ENCODE results near the gene COL10A1. TPM values are rescaled to one million over a fixed set of nuclear protein-coding genes. Genes with fewer than 3 reads are reported as not detected.

COL10A1 gene
- total RNA-seq, 3 donors from 2014 or later (not counting 1 experiment from before 2014, with no cell fraction given), result not detected

GRCh38 chr6:116159782-116160524 is 34.0 kb upstream of the COL10A1 start:
- Mint-ChIP-seq H3K27ac (no peak overlapping the region), H3K27me3 (ENCODE audit: low read depth in 2 of 2) (no peaks in the 10 kb centered on the region), H3K9me3 (peaks cover 5 to 6% of the 10 kb centered on the region in 2 donors), H3K4me1 (peaks cover 0 to 5% of the 10 kb centered on the region in 2 donors), H3K4me3 (no peak overlapping the region), H3K36me3 (peaks cover 16% of the 10 kb centered on the region)
- intact Hi-C loops (cut with micrococcal nuclease), result no loop called here
- TF ChIP-seq, protein P1, sequence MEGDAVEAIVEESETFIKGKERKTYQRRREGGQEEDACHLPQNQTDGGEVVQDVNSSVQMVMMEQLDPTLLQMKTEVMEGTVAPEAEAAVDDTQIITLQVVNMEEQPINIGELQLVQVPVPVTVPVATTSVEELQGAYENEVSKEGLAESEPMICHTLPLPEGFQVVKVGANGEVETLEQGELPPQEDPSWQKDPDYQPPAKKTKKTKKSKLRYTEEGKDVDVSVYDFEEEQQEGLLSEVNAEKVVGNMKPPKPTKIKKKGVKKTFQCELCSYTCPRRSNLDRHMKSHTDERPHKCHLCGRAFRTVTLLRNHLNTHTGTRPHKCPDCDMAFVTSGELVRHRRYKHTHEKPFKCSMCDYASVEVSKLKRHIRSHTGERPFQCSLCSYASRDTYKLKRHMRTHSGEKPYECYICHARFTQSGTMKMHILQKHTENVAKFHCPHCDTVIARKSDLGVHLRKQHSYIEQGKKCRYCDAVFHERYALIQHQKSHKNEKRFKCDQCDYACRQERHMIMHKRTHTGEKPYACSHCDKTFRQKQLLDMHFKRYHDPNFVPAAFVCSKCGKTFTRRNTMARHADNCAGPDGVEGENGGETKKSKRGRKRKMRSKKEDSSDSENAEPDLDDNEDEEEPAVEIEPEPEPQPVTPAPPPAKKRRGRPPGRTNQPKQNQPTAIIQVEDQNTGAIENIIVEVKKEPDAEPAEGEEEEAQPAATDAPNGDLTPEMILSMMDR (IDR thresholded peaks at IDR 0.05), result no peak
- Histone ChIP-seq H3K4me3 (ENCODE audit: low read length) (no peak overlapping the region), H3K9me3 (ENCODE audit: control insufficient read depth, insufficient read depth, low read length) (no peaks in the 10 kb centered on the region), H3K27ac (ENCODE audit: low read length) (no peak overlapping the region), H3K4me1 (ENCODE audit: control insufficient read depth, insufficient read depth, low read length) (no peaks in the 10 kb centered on the region), H3K27me3 (ENCODE audit: control insufficient read depth, insufficient read depth, low read length) (no peaks in the 10 kb centered on the region), H3K36me3 (ENCODE audit: control insufficient read depth, insufficient read depth, low read length) (no peaks in the 10 kb centered on the region)
- ATAC-seq (no peak), DNase-seq (no peak)
- 100% methylated on average over 2 of the region's 3 CpGs for WGBS (ENCODE audit: insufficient coverage)

GRCh38 chr6:116158641-116159040 is 32.7 kb upstream of the COL10A1 start:
- intact Hi-C loops (cut with micrococcal nuclease), result no loop called here
- Mint-ChIP-seq H3K27me3 (ENCODE audit: low read depth in 2 of 2) (no peaks in the 10 kb centered on the region), H3K9me3 (peaks cover 5 to 6% of the 10 kb centered on the region in 2 donors), H3K27ac (no peak overlapping the region), H3K4me3 (no peak overlapping the region), H3K4me1 (peaks cover 0 to 5% of the 10 kb centered on the region in 2 donors), H3K36me3 (peaks cover 8% of the 10 kb centered on the region)
- no peaks in the 10 kb centered on the region for H3K36me3 ChIP-seq (ENCODE audit: control insufficient read depth, insufficient read depth, low read length)
- DNase-seq, result no peak
- no peak for ATAC-seq
- TF ChIP-seq, protein P1 (IDR thresholded peaks at IDR 0.05), result no peak
- no peaks in the 10 kb centered on the region for H3K9me3 ChIP-seq (ENCODE audit: control insufficient read depth, insufficient read depth, low read length)
- H3K27ac ChIP-seq (ENCODE audit: low read length), result no peak overlapping the region
- H3K4me3 ChIP-seq (ENCODE audit: low read length), result no peak overlapping the region
- no peaks in the 10 kb centered on the region for H3K27me3 ChIP-seq (ENCODE audit: control insufficient read depth, insufficient read depth, low read length)
- no peaks in the 10 kb centered on the region for H3K4me1 ChIP-seq (ENCODE audit: control insufficient read depth, insufficient read depth, low read length)
- 94% methylated on average over 3 of the region's 3 CpGs for WGBS (ENCODE audit: insufficient coverage)

DNA sequence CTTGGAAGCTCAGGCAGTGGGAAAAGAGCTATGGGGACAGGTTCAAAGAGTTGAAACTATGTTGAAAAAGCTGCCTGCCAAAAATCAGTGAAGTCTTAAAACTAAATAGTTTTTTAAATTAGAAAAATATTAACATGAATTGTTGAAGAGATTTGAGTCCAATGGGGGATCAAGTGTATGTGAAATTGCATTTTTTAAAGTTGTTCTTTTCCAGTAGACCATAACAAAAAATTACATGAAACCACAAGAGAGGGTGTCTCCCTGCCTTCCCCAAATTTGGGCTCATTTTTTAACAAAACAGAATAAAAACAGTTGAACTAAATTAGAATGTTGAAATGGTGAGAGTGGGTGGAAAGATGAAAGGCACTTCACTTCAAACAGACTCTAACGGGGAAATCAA is 31.5 kb upstream of the COL10A1 start:
- H3K9me3 ChIP-seq (ENCODE audit: control insufficient read depth, insufficient read depth, low read length), result no peaks in the 10 kb centered on the region
- no peaks in the 10 kb centered on the region for H3K9me3 Mint-ChIP-seq
- H3K27ac ChIP-seq (ENCODE audit: low read length), result no peak overlapping the region
- H3K4me1 Mint-ChIP-seq, result peaks cover 0 to 5% of the 10 kb centered on the region in 2 donors
- no peak overlapping the region for H3K27ac Mint-ChIP-seq
- no peaks in the 10 kb centered on the region for H3K27me3 Mint-ChIP-seq (ENCODE audit: low read depth in 2 of 2)
- ATAC-seq, result no peak
- H3K27me3 ChIP-seq (ENCODE audit: control insufficient read depth, insufficient read depth, low read length), result no peaks in the 10 kb centered on the region
- H3K36me3 Mint-ChIP-seq, result no peaks in the 10 kb centered on the region
- TF ChIP-seq, protein P1 (IDR thresholded peaks at IDR 0.05), result no peak
- no peaks in the 10 kb centered on the region for H3K4me1 ChIP-seq (ENCODE audit: control insufficient read depth, insufficient read depth, low read length)
- intact Hi-C loops (cut with micrococcal nuclease), result no loop called here
- no peak overlapping the region for H3K4me3 Mint-ChIP-seq
- WGBS (ENCODE audit: insufficient coverage), result no CpG with 5 or more reads among the region's 1 CpG
- DNase-seq, result no peak
- H3K4me3 ChIP-seq (ENCODE audit: low read length), result no peak overlapping the region
- no peaks in the 10 kb centered on the region for H3K36me3 ChIP-seq (ENCODE audit: control insufficient read depth, insufficient read depth, low read length)
